GM19025 (cell line): Measurements from ENCODE around the gene C2orf49.
A peak's percentile ranks its signal among the peaks of the same experiment; 100 is the strongest.

Experiments
- ATAC-seq: cut with Tn5 transposase; IDR thresholded peaks from one replicate; pipeline ENCODE4 v1.9.1; 2021; ENCODE audit warnings: mild to moderate bottlenecking, low read depth, moderate library complexity; ENCODE audit not compliant: unreplicated experiment

Gene C2orf49

DNA sequence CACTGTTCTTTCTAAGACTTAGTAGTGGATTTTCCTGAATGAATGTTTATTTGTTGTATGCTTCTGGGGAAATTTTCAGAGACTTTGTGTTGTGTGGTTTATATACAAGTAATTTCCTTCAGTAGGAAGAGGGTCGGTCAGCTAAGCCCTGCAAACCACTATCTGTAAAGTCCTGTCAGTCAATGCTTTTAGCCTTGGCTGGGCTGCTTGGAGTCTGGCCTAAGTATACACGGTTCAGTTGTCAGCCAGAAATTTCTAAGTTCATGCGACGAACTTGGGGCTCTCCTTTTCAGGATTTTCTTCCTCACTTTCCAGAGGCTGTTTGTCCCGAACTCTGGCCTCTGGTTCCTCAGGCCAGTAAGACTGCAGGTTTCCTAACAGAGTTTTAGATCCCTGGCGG lies 21.3 kb downstream of the C2orf49 start:
- ATAC-seq: no peak

DNA sequence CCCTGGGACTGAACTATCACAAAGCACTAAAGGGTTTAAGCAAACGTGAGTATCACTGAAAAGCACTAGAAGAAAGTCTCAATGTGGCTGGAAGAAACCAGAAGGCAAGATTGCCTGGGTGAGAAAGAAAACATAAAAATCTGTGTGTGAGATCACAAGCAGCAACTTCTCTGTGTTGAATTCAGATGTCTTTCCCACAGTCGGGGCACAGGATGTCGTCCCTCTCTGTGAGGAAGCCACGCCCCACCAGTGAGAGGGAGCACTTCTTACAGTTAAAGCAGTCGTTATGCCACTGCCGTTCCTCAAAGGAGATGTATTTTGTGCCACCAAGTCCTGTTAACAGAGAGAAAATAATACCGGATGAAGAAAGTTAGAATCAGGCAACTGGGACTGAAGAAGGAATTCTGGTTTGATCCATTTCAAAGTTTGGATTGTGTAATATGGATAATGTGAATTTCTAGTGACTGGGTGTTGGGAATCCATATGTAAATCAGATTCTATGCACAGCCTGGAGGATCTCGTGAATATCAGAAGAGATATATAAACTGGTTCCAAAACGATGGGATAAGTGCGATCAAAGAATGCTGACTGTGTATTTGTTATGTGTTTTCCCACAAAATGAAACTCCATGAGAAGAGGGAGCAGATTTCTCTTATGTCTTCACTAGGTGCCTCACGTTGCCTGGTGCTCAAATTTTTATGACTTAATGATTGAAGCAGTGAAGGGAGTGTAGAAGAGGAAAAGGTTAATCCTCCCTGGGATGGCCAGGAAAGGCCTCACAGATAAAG lies 24.0 kb downstream of the C2orf49 start:
- no peak for ATAC-seq

DNA sequence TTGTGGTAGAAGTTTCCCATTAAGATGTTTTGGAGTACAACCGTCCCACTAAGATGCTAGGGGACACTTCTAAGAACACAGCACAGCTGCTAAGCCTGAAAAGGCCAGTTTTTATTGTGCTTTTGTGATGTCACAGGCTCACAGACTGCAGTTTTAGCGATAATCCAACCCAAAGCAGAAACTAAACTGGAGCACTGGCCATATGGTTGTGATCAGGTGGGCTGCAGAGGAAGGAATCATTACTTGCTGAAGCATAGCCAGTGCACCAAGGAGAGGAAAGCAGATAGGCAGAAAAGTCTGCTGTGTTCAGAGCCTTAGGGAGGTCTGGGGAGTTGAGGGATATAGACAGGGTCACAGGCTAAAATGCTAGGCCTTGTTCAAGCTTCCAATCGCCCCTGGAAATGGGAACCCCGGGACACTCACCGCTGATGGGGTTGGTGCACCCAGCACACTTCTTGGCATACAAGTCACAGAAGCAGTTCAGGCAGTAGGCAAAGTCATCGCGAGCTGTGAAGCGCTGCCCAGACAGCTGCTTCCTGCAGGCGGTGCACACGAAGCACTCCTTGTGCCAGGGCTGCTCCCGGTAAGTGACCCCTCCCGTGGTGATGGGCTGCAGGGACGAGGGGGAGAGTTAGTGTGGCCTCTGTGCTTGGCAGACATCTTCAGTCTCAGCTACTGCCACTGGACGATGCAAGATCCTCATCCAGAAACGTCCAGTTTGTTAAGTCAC lies 25.7 kb downstream of the C2orf49 start:
- ATAC-seq: no peak

DNA sequence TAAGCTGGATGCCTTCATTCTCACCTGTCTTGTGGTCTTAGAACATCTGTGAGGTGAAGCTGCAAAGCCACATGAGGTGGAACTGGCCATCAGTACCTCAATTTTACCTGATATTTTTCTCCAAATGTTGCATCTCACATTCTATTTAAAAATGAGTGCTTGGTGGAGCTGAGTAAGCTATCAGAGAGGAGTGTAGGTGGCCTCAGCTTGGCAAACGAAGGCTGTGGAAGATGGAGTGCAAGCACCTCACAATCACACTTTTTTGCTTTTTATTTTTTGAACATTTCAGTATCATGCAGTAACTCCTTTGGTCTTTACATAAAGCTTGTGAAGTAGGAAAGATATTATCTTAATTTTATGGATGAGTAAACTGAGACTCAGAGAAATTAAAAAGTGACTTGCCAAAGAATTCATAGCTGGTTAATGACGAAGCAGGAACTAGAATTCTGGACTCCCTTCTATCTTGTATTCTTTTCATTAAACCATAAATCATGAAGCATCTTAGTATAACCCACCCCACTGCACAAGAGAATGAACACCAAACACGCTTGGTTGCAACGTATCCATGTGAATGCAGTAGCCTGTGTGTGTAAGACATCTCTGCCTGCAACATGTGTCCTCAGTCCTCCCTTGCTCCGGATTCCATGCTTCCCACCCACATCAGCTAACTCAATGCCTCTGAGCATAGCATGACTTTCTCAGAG lies 27.2 kb downstream of the C2orf49 start:
- ATAC-seq: no peak

DNA sequence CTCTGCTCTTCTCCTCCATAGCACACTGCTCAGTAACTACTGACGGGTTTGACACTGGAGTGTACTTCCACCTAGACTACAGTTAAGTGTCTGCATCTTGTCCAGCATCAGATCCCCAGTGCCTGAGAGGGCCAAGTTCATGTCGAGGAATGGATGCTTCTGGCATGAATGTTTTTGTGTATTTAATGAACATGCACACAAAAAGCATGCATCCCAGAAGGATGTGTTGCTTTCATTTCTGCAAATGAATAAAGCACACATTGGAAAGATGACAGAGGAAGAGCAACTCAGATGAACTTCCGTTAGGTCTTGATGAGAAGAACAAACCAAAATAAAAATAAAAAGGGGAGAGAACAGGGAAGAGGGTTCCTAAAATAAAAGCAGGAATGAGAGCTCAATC lies 27.9 kb downstream of the C2orf49 start:
- no peak for ATAC-seq

DNA sequence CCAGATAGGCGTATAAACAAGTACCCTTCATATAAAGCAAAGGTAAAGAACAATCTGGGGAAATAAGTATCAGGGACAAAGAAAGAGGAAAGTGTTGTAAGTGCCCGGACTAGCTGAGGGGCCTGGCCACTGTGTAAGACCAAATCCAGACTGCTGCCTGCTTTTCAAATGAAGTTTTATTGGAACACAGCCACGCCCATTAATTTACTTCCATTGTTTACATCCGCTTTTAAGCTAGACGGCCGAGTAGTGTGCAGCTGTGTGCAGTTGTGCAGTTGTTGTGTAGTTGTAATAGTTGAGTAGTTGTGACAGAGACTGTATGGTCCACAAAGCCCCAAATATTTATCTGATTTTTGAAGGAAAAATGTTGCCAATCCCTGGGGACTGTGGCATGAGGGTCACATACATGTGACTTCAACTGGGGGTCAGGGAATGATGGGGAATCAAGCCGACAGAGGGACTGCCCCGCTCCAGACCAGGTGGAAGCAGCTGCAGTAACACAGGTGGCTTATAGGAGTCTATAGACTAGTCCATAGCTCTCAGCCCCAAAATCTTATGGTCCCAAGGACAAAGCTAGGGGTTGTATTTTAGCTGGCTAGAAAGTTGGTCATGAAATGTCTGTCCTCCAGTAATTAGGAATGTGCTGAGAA lies 31.5 kb downstream of the C2orf49 start:
- no peak for ATAC-seq

DNA sequence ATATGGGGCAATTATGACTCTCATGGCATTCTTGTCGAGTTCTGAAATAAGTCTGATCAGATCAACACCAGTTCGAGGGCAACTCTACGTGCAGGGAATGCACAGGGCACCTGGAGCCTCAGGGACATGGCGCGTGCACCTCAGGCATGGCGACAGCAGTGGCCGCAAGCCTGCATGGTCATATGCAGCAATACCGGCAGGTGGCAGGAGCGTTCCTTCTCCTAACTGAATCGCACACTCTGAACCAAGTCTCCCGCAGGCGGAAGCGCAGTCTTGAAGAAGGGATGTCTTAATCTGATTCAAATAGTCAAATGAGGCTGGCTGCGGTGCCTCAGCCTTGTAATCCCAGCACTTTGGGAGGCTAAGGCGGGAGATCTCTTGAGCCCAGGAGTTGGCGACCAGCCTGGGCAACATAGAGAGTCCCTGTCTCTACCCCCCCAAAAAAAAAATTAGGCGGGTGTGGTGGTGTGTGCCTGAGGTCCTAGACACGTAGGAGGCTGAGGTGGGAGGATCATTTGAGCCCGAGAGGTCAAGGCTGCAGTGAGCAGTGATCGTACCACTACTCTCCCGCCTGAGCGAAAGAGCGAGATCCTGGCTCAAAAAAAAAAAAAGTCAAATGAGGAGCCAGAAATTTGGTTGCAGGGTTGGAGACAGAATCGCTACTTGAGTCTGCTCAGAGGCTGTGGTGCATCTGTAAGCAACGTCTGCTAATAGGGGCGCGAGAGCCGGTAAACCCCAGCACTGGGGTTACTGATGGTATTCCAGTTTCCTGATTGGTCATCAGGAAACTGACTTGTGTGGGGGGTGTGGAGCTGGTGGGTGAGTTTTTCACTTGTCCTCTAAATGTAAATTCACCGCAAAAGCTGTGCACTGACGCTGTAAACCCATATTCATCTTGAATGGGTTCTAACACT lies 32.7 kb downstream of the C2orf49 start:
- peak; percentile 71 for ATAC-seq

DNA sequence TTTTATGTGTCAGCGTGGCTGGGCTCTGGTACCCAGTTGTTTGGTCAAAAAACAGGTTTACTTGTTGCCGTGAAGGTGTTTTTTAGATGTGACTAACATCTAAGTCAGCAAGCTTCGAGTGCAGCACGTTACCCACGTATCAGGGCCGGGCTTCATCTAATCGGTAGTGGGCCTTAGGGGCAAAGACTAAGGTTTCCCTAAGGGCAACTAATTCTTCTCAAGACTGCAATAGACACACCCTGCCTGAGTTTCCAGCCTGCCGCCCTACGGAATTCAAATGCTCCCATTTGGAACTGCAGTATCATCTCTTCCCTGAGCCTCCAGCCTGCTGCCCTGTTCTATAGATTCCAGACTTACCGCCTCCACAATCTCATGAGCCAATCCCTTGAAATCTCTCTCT lies 33.8 kb downstream of the C2orf49 start:
- no peak for ATAC-seq

DNA sequence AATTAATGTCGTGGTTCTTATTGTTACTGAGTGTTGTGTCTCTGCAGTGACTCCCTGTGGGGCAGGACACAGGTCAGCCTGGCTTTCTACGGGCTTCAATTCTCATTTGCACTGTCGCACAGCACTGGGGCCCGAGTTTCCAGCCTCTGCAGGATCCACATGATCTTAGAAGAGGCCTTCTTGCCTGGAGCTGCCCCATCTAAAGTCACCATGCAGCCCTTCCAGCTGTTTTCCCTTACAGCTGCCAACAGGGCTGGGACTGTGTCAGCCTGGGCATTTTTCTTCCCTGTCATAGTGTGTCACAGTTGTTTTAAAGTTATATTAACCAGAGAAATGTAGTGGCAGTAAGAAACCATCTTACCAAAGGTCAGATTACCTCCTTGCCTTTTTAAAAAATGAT lies 34.5 kb downstream of the C2orf49 start:
- ATAC-seq: no peak

DNA sequence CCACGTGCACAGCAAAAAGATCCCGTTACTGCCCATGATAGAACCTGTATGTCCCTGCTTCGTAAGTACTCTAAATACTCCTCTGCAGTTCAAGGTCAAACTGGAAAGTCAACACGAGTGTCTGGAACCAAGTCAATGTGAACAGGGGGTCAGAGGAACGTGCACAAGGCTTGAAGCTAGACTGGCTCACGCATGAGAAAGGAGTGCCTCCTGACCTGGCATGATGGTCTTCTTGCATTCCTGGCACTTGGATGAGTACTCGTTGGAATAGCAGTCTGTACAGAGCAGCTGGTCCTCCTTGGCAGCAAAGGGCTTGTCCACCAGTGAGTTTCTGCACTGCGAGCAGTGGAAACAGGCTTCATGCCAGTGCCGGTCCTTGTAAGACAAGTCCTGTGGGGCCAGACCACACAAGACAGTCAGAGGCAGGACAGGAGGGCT lies 36.0 kb downstream of the C2orf49 start:
- ATAC-seq: peak; percentile 16

DNA sequence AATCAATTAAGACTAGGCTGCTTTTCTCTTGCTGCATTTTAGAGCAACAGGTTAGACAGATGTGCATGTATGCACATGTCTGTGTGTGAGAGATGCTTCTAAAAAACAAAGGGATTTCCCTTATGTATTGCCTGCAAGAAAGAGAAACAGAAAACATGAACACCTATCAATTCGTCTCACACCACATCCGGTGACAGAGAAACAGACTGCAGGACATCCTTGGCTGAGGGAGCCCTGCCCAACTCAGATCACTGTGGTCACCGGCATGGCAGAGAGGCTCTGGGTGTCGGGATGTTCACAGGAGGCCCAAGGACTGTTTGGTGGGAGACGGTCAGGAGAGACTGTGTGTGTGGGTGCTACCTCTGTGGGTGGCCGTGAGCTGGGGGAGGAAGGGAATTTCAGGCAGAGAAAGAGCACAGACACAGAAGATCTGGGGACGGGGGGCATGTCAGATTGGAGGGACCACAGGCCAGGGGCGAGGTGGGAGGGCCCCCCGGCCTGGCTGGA lies 36.6 kb downstream of the C2orf49 start:
- ATAC-seq: peak; percentile 85

DNA sequence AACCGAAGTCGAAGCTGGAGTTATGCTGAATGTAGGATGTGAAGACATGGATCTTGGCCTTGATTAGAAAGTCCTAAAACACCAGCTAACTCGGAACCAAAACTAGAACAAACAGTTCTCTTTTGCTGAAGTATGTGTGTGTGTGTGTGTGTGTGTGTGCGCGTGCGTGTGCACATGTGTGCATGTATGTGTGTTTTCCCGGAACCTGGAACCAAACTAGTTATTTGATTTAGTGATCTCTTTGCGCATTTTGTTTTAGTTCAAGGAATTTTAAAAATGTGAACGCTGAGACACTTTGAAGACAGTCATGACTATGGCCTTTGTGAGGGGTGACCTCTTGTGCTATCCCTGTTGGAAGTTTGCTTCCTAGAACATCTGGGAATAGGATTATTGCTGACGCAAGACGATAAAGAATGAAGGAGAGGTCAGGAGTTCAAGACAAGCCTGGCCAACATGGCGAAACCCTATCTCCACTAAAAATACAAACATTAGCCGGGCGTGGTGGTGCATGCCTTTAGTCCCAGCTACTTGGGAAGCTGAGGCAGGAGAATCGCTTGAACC lies 37.7 kb downstream of the C2orf49 start:
- no peak for ATAC-seq

DNA sequence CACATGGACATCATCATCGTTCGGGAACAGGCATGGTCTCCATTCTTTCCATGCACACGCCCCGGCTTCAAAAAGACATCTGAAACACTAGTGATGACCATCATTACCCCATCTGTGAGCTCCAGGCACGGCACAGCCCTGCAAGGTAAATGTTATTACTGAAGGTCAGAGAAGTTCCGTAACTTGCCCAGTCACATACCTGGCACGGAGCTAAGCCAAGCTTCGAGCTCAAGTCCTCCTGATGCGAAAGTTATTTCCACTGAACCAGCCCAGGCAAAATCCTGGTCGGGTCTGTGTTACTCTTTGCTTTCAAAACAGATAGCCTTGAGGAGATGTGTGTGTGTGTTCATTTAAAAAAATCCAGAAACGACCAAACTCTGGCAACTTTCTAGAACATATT lies 38.7 kb downstream of the C2orf49 start:
- no peak for ATAC-seq

DNA sequence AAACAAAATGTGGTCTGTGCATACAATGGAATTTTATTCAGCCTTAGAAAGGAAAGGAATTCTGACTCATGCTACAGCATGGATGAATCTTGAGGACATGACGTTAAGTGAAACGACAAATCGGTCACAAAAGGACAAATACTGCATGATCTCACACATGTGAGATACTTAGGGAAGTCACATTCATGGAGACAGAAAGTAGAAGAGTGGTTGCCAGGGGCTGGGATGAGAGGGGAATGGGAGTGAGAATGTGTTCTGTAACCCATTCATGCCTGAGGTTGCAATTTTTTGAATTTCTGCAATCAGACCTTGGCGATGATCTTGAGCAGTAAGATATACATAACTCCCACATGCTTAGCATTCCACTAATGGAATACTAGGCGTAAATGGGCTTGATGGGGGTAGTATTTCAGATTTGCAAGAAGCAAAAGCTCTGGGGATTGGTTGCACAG lies 39.5 kb downstream of the C2orf49 start:
- no peak for ATAC-seq

DNA sequence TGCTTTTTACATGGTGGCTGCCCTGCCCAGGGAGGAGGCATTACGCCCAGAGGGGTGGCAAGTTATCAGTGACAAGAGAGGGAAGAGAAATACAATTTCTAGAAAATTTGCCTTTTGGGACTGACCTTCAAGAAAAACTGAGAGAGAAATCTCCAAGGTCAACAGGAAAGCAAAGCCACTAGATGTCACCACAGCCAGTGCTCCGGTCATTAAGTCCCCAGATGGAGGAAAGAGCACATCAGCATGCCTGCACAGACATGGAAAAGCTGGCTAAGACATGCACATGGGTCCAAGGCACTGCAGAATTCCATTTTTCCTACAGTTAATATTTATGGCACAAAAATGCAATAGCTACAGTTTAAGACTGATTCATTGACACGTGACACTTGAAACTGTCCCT lies 40.5 kb downstream of the C2orf49 start:
- ATAC-seq: no peak

DNA sequence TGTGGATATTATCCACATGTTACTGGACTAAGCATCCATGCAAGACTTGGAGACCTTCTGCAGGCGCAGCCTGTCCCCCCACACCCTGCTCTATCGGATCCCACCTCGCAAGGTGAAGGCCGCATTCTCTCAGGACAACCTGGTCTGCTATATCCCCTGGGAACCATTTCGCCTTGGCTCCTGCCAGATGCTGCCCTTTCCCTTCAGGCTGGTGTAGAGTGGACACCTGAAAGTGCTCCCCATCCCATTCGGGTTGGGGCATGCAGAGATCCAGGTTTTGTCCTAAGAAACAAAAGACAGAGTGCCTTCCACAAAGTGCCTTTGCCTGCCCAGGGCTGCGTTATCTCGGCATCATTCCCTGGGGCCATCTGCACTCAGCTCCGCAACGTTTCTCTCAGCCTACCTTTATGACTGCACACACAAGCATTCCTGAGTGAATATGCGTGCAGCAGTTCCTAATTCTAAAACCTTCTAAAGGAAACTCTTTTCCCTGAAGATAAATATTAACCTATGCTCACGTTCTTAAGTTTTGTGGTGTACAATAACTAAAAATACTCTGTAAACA lies 41.0 kb downstream of the C2orf49 start:
- no peak for ATAC-seq

DNA sequence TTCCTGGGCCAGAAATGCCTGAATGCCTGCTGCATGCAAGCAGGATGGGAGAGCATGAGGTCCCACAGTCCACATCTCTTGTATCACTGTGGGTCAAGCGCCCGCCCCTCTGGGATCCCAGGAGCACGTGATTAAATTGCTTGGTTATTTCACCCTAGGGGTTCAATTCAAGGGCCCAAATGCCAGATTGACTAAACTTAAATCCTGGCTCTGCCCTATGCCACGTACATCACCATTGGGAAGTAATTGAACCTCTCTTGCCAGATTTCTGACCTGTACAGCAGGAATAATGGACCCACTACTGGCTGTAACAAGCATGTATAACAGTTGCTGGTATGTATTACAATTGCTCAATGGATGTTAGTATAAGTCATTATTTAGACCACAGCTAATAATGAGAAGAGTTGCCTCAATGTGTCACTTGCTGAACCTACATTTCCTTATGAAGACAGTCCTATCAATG lies 41.6 kb downstream of the C2orf49 start:
- no peak for ATAC-seq

DNA sequence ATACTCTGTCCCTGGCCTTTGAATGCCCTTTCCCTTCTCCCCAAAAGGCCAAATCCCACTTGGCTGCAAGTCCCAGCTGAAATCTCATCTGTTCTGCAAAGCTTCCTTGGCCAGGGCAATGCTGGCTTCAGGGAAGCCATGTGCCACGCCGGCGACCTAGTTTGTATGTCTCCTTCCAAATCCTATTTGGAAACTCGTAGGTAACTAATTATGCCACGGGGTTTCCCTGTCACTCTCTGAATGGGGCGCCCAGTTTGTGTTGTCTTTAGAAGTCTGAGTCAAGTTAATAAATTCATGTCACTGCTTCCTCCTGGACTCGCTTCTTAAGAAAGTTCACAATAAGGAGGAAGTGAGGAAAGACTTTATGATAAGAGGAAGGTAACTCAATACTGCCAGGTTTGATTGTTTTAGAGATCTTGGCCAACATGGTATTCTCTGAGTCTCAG lies 42.4 kb downstream of the C2orf49 start:
- ATAC-seq: no peak
